ENCODE results near the gene HMBS. TPM values are rescaled to one million over a fixed set of nuclear protein-coding genes. Genes with fewer than 3 reads are reported as not detected.

Gene HMBS
- total RNA-seq, 1 donor from 2014 or later: 39.8 TPM

DNA sequence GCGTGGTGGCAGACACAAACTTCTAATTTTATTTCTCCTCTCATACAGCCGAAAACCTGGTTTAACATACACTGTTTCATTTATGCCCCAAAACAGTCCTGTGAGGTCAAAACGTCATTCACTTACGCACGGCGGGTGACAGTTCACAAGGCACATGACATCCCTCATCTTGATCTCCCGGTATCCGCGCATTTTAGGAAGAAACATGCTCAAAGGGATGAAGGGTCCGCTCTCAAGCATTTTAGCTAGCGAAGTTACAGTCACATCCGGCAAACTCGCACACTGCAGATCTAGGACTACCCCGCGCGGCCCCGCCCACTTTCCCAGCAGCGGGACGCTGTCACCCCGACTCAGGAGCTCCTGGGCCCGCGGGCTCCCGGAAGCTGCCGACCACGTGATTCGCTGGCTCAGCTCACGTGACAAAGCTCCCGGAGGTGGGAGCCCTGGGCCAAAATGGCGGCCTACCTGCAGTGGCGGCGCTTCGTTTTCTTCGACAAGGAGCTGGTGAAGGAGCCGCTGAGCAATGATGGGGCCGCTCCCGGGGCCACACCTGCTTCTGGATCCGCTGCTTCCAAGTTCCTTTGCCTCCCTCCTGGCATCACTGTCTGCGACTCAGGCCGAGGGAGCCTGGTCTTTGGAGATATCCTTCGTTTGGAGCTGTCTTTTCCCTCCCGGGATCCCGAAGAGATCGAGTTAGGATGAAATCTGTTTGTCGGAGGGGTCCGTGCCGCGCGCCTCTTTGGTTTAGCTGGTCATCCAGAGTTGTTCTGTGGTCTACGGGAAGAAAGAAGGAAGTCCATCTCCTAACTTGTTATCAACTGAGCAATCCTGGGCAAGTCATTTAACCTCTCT is 17.1 kb upstream of the HMBS start, which contains the start of gene VPS11:
Gene VPS11, plus strand, starts transcription at position 448 of the 852 bp plus-strand sequence. Its CDS starts 6 bp downstream, at position 454.
- no peaks in the 10 kb centered on the region for H3K9me3 Mint-ChIP-seq (ENCODE audit: low read depth)
- peaks cover 8% of the 10 kb centered on the region for H3K36me3 Mint-ChIP-seq (ENCODE audit: insufficient read depth)
- H3K4me1 Mint-ChIP-seq (ENCODE audit: low read depth): peaks cover 12% of the 10 kb centered on the region
- H3K27me3 Mint-ChIP-seq: no peaks in the 10 kb centered on the region
- DNase-seq (ENCODE audit: low spot score, unreplicated experiment): peak; percentile 95
- peak within 1 kb of the TSS; percentile 92 for H3K4me3 Mint-ChIP-seq (ENCODE audit: low read depth)
- peak within 1 kb of the TSS; percentile 95 for H3K27ac Mint-ChIP-seq
- TF ChIP-seq, protein P1, sequence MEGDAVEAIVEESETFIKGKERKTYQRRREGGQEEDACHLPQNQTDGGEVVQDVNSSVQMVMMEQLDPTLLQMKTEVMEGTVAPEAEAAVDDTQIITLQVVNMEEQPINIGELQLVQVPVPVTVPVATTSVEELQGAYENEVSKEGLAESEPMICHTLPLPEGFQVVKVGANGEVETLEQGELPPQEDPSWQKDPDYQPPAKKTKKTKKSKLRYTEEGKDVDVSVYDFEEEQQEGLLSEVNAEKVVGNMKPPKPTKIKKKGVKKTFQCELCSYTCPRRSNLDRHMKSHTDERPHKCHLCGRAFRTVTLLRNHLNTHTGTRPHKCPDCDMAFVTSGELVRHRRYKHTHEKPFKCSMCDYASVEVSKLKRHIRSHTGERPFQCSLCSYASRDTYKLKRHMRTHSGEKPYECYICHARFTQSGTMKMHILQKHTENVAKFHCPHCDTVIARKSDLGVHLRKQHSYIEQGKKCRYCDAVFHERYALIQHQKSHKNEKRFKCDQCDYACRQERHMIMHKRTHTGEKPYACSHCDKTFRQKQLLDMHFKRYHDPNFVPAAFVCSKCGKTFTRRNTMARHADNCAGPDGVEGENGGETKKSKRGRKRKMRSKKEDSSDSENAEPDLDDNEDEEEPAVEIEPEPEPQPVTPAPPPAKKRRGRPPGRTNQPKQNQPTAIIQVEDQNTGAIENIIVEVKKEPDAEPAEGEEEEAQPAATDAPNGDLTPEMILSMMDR (IDR thresholded peaks at IDR 0.05; ENCODE audit: unreplicated experiment): no peak

DNA sequence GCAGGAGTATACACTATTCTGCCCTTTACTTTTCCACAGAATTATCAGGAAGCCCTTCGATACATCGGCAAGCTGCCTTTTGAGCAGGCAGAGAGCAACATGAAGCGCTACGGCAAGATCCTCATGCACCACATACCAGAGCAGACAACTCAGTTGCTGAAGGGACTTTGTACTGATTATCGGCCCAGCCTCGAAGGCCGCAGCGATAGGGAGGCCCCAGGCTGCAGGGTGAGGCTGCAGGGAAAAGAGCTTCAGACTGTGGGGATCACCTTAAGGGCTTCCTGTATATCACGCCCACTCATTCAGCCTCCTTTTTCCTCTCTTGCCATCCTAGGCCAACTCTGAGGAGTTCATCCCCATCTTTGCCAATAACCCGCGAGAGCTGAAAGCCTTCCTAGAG is 6.8 kb upstream of the HMBS start:
- TF ChIP-seq, protein P1 (IDR thresholded peaks at IDR 0.05; ENCODE audit: unreplicated experiment): no peak
- no peak overlapping the region for H3K4me3 Mint-ChIP-seq (ENCODE audit: low read depth)
- peaks cover 18% of the 10 kb centered on the region for H3K36me3 Mint-ChIP-seq (ENCODE audit: insufficient read depth)
- H3K4me1 Mint-ChIP-seq (ENCODE audit: low read depth): no peaks in the 10 kb centered on the region
- H3K9me3 Mint-ChIP-seq (ENCODE audit: low read depth): no peaks in the 10 kb centered on the region
- DNase-seq (ENCODE audit: low spot score, unreplicated experiment): no peak
- H3K27ac Mint-ChIP-seq: no peak overlapping the region
- no peaks in the 10 kb centered on the region for H3K27me3 Mint-ChIP-seq

DNA sequence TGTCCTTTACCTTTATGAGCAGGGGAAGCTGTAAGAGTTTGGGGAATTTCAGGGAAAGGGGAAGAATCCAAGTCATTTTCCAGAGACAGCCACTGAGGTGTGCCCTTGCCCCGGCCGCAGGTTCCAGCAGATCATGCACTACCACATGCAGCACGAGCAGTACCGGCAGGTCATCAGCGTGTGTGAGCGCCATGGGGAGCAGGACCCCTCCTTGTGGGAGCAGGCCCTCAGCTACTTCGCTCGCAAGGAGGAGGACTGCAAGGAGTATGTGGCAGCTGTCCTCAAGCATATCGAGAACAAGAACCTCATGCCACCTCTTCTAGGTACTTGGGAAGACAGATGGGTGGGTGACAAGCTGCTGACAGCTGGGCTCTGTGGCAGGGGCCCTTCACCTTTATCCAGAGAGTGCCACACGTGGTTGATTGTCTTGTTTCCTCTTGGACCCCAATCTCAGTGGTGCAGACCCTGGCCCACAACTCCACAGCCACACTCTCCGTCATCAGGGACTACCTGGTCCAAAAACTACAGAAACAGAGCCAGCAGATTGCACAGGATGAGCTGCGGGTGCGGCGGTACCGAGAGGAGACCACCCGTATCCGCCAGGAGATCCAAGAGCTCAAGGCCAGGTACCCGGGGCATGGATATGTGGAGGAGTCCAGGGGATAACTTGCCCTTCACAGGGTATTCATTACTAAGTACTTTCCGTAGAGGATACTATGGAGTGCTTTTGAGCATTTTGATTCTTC is 5.8 kb upstream of the HMBS start:
- Mint-ChIP-seq H3K36me3 (ENCODE audit: insufficient read depth) (peaks cover 16% of the 10 kb centered on the region), H3K4me3 (ENCODE audit: low read depth) (no peak overlapping the region), H3K27me3 (no peaks in the 10 kb centered on the region), H3K27ac (no peak overlapping the region), H3K4me1 (ENCODE audit: low read depth) (no peaks in the 10 kb centered on the region), H3K9me3 (ENCODE audit: low read depth) (no peaks in the 10 kb centered on the region)
- TF ChIP-seq, protein P1 (IDR thresholded peaks at IDR 0.05; ENCODE audit: unreplicated experiment): no peak
- no peak for DNase-seq (ENCODE audit: low spot score, unreplicated experiment)

DNA sequence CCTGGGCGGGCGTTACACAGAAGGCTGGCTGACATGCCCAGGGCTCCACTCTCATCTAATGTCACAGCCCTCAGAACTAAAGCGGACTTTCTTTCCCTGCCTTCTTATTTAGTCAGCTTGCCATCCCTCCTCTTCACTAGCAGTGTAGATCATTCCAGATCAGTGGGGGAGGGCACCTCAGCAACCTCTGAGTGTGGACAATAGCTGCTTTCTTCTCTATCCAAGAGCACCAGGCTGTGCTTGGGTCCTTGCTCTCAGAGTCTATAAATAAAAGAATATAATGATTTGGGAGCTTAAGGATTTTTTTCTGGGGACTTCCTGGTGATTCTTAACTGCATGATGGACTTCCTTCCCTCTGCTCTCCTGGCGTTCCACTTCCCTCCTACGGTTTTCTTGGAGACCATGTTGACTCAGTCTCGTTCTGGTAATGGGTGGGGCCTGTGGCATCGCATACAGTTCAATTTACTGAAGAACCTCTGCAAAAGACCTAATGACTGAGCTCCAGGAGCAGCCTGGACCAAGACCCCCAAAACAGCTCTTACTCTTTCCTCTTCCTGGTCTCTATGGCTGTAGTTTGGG is 2.9 kb upstream of the HMBS start:
- Mint-ChIP-seq H3K4me3 (ENCODE audit: low read depth) (no peak overlapping the region), H3K27me3 (no peaks in the 10 kb centered on the region), H3K4me1 (ENCODE audit: low read depth) (peaks cover 8% of the 10 kb centered on the region), H3K9me3 (ENCODE audit: low read depth) (no peaks in the 10 kb centered on the region), H3K36me3 (ENCODE audit: insufficient read depth) (peaks cover 13% of the 10 kb centered on the region), H3K27ac (no peak overlapping the region)
- TF ChIP-seq, protein P1 (IDR thresholded peaks at IDR 0.05; ENCODE audit: unreplicated experiment): no peak
- no peak for DNase-seq (ENCODE audit: low spot score, unreplicated experiment)

DNA sequence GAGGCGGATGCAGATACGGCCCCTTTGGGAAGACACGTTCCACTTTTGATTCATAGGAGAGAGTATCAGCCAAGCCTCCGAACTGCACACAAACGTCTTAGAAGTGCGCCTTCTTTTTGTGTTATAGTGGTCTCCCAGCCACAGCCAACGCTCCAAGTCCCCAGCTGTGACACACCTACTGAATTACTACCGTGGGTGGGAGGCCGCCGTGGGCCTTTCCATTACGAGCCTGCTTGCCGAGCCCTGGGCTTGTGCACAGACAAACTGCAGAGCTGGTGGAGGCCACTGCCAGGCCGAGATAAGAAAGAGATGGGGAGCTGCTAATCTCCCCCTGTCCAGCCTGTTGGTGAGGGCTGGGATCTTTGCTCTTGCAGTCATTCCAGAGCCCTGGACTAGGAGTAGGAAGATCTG is 761 bp downstream of the HMBS start:
- TF ChIP-seq, protein P1 (IDR thresholded peaks at IDR 0.05; ENCODE audit: unreplicated experiment): no peak
- no peaks in the 10 kb centered on the region for H3K9me3 Mint-ChIP-seq (ENCODE audit: low read depth)
- no peaks in the 10 kb centered on the region for H3K27me3 Mint-ChIP-seq
- H3K27ac Mint-ChIP-seq: peak overlapping the region; percentile 98
- peaks cover 10% of the 10 kb centered on the region for H3K36me3 Mint-ChIP-seq (ENCODE audit: insufficient read depth)
- no peak for DNase-seq (ENCODE audit: low spot score, unreplicated experiment)
- peaks cover 8% of the 10 kb centered on the region for H3K4me1 Mint-ChIP-seq (ENCODE audit: low read depth)
- H3K4me3 Mint-ChIP-seq (ENCODE audit: low read depth): peak overlapping the region; percentile 96

Data from progenitor cell of endocrine pancreas (in vitro differentiated cells).